Left ventricle myocardium inferior (tissue), 1 donor: ENCODE measurements around the gene LDB3. TPM values are rescaled to one million over a fixed set of nuclear protein-coding genes. Genes with fewer than 3 reads are reported as not detected.

Source experiments
- DNase-seq: peaks from one replicate; pipeline ENCODE4 v3.0.0-alpha.2; 2020
- H3K27ac ChIP-seq: fragments of 200-600 bp; replicated peaks from 2 replicates; pipeline ENCODE4 v1.8.0; 2021
- H3K27me3 ChIP-seq: fragments of 200-600 bp; 2 replicates; pipeline ENCODE4 v1.8.0; 2021; ENCODE audit warnings: low read depth
- H3K36me3 ChIP-seq: fragments of 200-600 bp; 2 replicates; pipeline ENCODE4 v1.8.0; 2021
- H3K4me1 ChIP-seq: fragments of 200-600 bp; 2 replicates; pipeline ENCODE4 v1.8.0; 2021
- H3K4me3 ChIP-seq: fragments of 200-600 bp; 2 replicates; pipeline ENCODE4 v1.8.0; 2021; ENCODE audit warnings: mild to moderate bottlenecking, moderate library complexity
- H3K9me3 ChIP-seq: fragments of 200-600 bp; replicated peaks from 2 replicates; pipeline ENCODE4 v1.8.0; 2021
- CTCF ChIP-seq: fragments of 200-600 bp; IDR thresholded peaks from 2 replicates; pipeline ENCODE4 v1.8.0; 2021; ENCODE audit warnings: antibody characterized with exemption, mild to moderate bottlenecking, borderline replicate concordance
- intact Hi-C: fragments of 100-400 bp; cut with micrococcal nuclease; formaldehyde crosslinking; loops from one replicate; pipeline ENCODE4 v1.11.0; 2022
- total RNA-seq: library from RNA; stranded (reverse); fragmentation: NEBNext Ultra II Directional; extraction: Animal tissue kit (Norgen Biotek cat#: 25700); gene quantifications from one replicate; pipeline ENCODE4 v1.2.1, GENCODE V29; 2021
- donor health status: DM: no; HTN: yes; CAD: no; lungs with severe emphysema.

Gene LDB3
- total RNA-seq, 1 donor from 2014 or later: 1,542 TPM

- no peaks in the 10 kb centered on the region for H3K9me3 ChIP-seq
- no peaks in the 10 kb centered on the region for H3K36me3 ChIP-seq
- no peak for TF ChIP-seq CTCF
- intact Hi-C loops: no loop called here
- DNase-seq: no peak
- H3K27me3 ChIP-seq: peaks cover 7% of the 10 kb centered on the region
- H3K4me1 ChIP-seq: peaks cover 63% of the 10 kb centered on the region
- H3K27ac ChIP-seq: no peak overlapping the region
- no peak overlapping the region for H3K4me3 ChIP-seq
Measured at GRCh38 chr10:86768412-86769062, 100.2 kb downstream of the LDB3 start.

- peaks cover 72% of the 10 kb centered on the region for H3K4me1 ChIP-seq
- H3K36me3 ChIP-seq: no peaks in the 10 kb centered on the region
- intact Hi-C loops: no loop called here
- H3K9me3 ChIP-seq: no peaks in the 10 kb centered on the region
- no peak for TF ChIP-seq CTCF
- no peak for DNase-seq
- no peak overlapping the region for H3K27ac ChIP-seq
- H3K27me3 ChIP-seq: peaks cover 7% of the 10 kb centered on the region
- no peak overlapping the region for H3K4me3 ChIP-seq
Measured at GRCh38 chr10:86769991-86770390, 101.7 kb downstream of the LDB3 start.

- no peak overlapping the region for H3K27ac ChIP-seq
- H3K27me3 ChIP-seq: peaks cover 7% of the 10 kb centered on the region
- peaks cover 76% of the 10 kb centered on the region for H3K4me1 ChIP-seq
- intact Hi-C loops: no loop called here
- no peak for TF ChIP-seq CTCF
- no peaks in the 10 kb centered on the region for H3K9me3 ChIP-seq
- DNase-seq: no peak
- H3K4me3 ChIP-seq: no peak overlapping the region
- H3K36me3 ChIP-seq: no peaks in the 10 kb centered on the region
Measured at GRCh38 chr10:86770412-86770960, 102.2 kb downstream of the LDB3 start.

DNA sequence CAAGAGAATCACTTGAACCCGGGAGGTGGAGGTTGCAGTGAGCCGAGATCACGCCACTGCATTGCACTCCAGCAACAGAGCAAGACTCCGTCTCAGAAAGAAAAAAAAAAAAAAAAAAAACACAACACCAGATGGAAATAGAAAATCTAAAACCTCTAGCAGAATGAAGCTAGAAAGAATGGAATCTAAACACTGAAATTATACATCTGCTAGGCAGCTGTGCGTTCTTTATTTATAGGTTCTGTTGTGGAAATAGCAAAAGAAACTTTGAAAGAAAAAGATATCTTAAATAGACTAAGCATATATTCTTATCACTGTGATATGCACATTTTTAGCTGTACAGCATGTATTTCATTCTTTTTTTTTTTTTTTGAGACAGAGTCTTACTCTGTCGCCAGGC is 105.2 kb downstream of the LDB3 start:
- no peak for DNase-seq
- no peak overlapping the region for H3K4me3 ChIP-seq
- no peak overlapping the region for H3K27ac ChIP-seq
- intact Hi-C loops: no loop called here
- peaks cover 77% of the 10 kb centered on the region for H3K4me1 ChIP-seq
- peaks cover 7% of the 10 kb centered on the region for H3K27me3 ChIP-seq
- no peaks in the 10 kb centered on the region for H3K36me3 ChIP-seq
- H3K9me3 ChIP-seq: no peaks in the 10 kb centered on the region
- TF ChIP-seq CTCF: no peak

GRCh38 chr10:86775056-86775869 is 107.0 kb downstream of the LDB3 start:
- no peak for DNase-seq
- H3K36me3 ChIP-seq: no peaks in the 10 kb centered on the region
- TF ChIP-seq CTCF: no peak
- no peak overlapping the region for H3K27ac ChIP-seq
- no peaks in the 10 kb centered on the region for H3K27me3 ChIP-seq
- peaks cover 67% of the 10 kb centered on the region for H3K4me1 ChIP-seq
- H3K4me3 ChIP-seq: no peak overlapping the region
- intact Hi-C loops: no loop called here
- no peaks in the 10 kb centered on the region for H3K9me3 ChIP-seq
